GM23338 (cell line): ENCODE data around the gene DCAKD. TPM values are rescaled to one million over a fixed set of nuclear protein-coding genes. Genes with fewer than 3 reads are reported as not detected.

Experiments used
- ATAC-seq: fragments of 200-7000 bp; cut with Tn5 transposase; 3 replicates; pipeline ENCODE4 v1.9.1; 2020
- DNase-seq: peaks from one replicate; pipeline ENCODE4 v3.0.0-alpha.2; 2015; ENCODE audit warnings: low spot score
- H2AFZ ChIP-seq: fragments of 200-600 bp; sonication (generic); 2 replicates; pipeline ENCODE4 v1.8.0; 2016; ENCODE audit warnings: antibody characterized with exemption, mild to moderate bottlenecking, moderate library complexity
- H3F3A ChIP-seq: fragments of 200-600 bp; sonication (generic); replicated peaks from 2 replicates; pipeline ENCODE4 v1.8.0; 2017; ENCODE audit warnings: antibody characterized with exemption, mixed run types, low read depth
- H3K27ac ChIP-seq: fragments of 200-600 bp; sonication (generic); 2 replicates; pipeline ENCODE4 v1.6.1; 2016; ENCODE audit warnings: low read depth
- H3K27me3 ChIP-seq: fragments of 200-600 bp; sonication (generic); 2 replicates; pipeline ENCODE4 v1.8.0; 2016; ENCODE audit warnings: mild to moderate bottlenecking, mixed run types, moderate library complexity; ENCODE audit not compliant: insufficient read depth
- H3K36me3 ChIP-seq: fragments of 200-600 bp; sonication (generic); 2 replicates; pipeline ENCODE4 v1.8.0; 2016; ENCODE audit warnings: mild to moderate bottlenecking; ENCODE audit not compliant: insufficient read depth
- H3K4me1 ChIP-seq: fragments of 200-600 bp; sonication (generic); 2 replicates; pipeline ENCODE4 v1.8.0; 2016; ENCODE audit warnings: mild to moderate bottlenecking, moderate library complexity; ENCODE audit not compliant: insufficient read depth
- H3K4me2 ChIP-seq: fragments of 200-600 bp; sonication (generic); 2 replicates; pipeline ENCODE4 v1.7.1; 2017; ENCODE audit warnings: mixed run types
- H3K4me3 ChIP-seq: fragments of 200-600 bp; sonication (generic); 2 replicates; pipeline ENCODE4 v1.6.1; 2016; ENCODE audit warnings: mixed run types
- H3K79me2 ChIP-seq: fragments of 200-600 bp; sonication (generic); replicated peaks from 2 replicates; pipeline ENCODE4 v1.8.0; 2017; ENCODE audit warnings: mild to moderate bottlenecking; ENCODE audit not compliant: insufficient read depth
- H3K9me2 ChIP-seq: fragments of 200-600 bp; sonication (generic); 2 replicates; pipeline ENCODE4 v1.8.0; 2017; ENCODE audit not compliant: insufficient read depth
- H4K20me1 ChIP-seq: fragments of 200-600 bp; sonication (generic); replicated peaks from 2 replicates; pipeline ENCODE4 v1.8.0; 2017; ENCODE audit warnings: mild to moderate bottlenecking; ENCODE audit not compliant: insufficient read depth
- H3K27ac Mint-ChIP-seq: 2 replicates; pipeline ENCODE4 v1.8.0; 2020; ENCODE audit warnings: inconsistent platforms, mild to moderate bottlenecking, moderate library complexity, mixed read lengths
- H3K27me3 Mint-ChIP-seq: 3 replicates; pipeline ENCODE4 v1.8.0; 2022; ENCODE audit warnings: low read depth, mild to moderate bottlenecking, moderate library complexity, mixed read lengths, inconsistent platforms; ENCODE audit not compliant: insufficient read depth, poor library complexity
- H3K36me3 Mint-ChIP-seq: 3 replicates; pipeline ENCODE4 v1.8.0; 2021; ENCODE audit warnings: low read depth, mild to moderate bottlenecking, inconsistent platforms, moderate library complexity, mixed read lengths
- H3K4me1 Mint-ChIP-seq: 3 replicates; pipeline ENCODE4 v1.8.0; 2020; ENCODE audit warnings: mild to moderate bottlenecking, inconsistent platforms, mixed read lengths
- H3K4me3 Mint-ChIP-seq: 3 replicates; pipeline ENCODE4 v1.8.0; 2021; ENCODE audit warnings: moderate library complexity, mild to moderate bottlenecking, inconsistent platforms, mixed read lengths
- H3K9me3 Mint-ChIP-seq: 3 replicates; pipeline ENCODE4 v1.8.0; 2020; ENCODE audit warnings: moderate library complexity, mild to moderate bottlenecking, inconsistent platforms, mixed read lengths
- CREB1 ChIP-seq: fragments of 250-450 bp; sonication (Bioruptor Pico); IDR thresholded peaks from 2 replicates; pipeline ENCODE4 v1.5.0; 2020; ENCODE audit warnings: low read depth, mild to moderate bottlenecking, moderate library complexity
- ETS1 ChIP-seq: IDR thresholded peaks from 2 replicates; pipeline ENCODE4 v1.6.1; 2016; ENCODE audit warnings: antibody characterized with exemption
- JUNB ChIP-seq: IDR thresholded peaks from one replicate; pipeline ENCODE4 v1.6.1; 2016; ENCODE audit warnings: antibody characterized with exemption; ENCODE audit not compliant: unreplicated experiment
- NANOG ChIP-seq: IDR thresholded peaks from 2 replicates; pipeline ENCODE4 v1.6.1; 2016; ENCODE audit warnings: antibody characterized with exemption, borderline replicate concordance
- POLR2AphosphoS5 ChIP-seq: IDR thresholded peaks from 2 replicates; pipeline ENCODE4 v1.6.1; 2016; ENCODE audit warnings: antibody characterized with exemption, low read depth
- STAT1 ChIP-seq: IDR thresholded peaks from one replicate; pipeline ENCODE4 v1.6.1; 2016; ENCODE audit warnings: antibody characterized with exemption; ENCODE audit not compliant: unreplicated experiment
- ZNF114 ChIP-seq: fragments of 250-450 bp; sonication (Bioruptor Pico); IDR thresholded peaks from 2 replicates; pipeline ENCODE4 v1.5.0; 2020; ENCODE audit warnings: mild to moderate bottlenecking, moderate library complexity
- ZNF331 ChIP-seq: fragments of 250-450 bp; sonication (Bioruptor Pico); IDR thresholded peaks from 2 replicates; pipeline ENCODE4 v1.5.0; 2020; ENCODE audit warnings: low read depth, mild to moderate bottlenecking, moderate library complexity
- ZNF462 ChIP-seq: fragments of 250-450 bp; sonication (Bioruptor Pico); IDR thresholded peaks from 2 replicates; pipeline ENCODE4 v1.5.0; 2020; ENCODE audit warnings: mild to moderate bottlenecking, moderate library complexity
- polyA plus RNA-seq: library from polyadenylated mRNA; unstranded; fragments of >200 nt; fragmentation: Nextera tagmentation; extraction: Ambion mirVana; gene quantifications from 2 replicates; pipeline ENCODE4 v1.2.1, GENCODE V29; 2016
- total RNA-seq: library from RNA; depleted of rRNA; stranded (reverse); fragments of >200 nt; shearing (Covaris generic); gene quantifications from 2 replicates; pipeline ENCODE4 v1.2.3, GENCODE V29; 2014
- TF ChIP-seq, protein P1 (sequence below): IDR thresholded peaks from one replicate; pipeline ENCODE4 v1.6.1; 2018; ENCODE audit warnings: antibody characterized with exemption; ENCODE audit not compliant: unreplicated experiment

The DCAKD gene
- total and polyA plus RNA-seq, 2 experiments from 2014 or later = 23.7 to 57.2 TPM

GRCh38 chr17:45061606-45062205 is 10.3 kb upstream of the DCAKD start:
- Histone ChIP-seq H3K27ac (no peak overlapping the region), H3K4me2 (peak overlapping the region; percentile 88), H2AFZ (no peak overlapping the region), H3K9me2 (no peaks in the 10 kb centered on the region), H4K20me1 (peaks cover 17% of the 10 kb centered on the region), H3K79me2 (peaks cover 64% of the 10 kb centered on the region), H3K4me1 (peaks cover 9% of the 10 kb centered on the region), H3K36me3 (peaks cover 4% of the 10 kb centered on the region; the same call in 1 of the 2 replicates), H3F3A (peaks cover 12% of the 10 kb centered on the region; the same call in 1 of the 2 replicates), H3K4me3 (peak overlapping the region; percentile 75), H3K27me3 (no peaks in the 10 kb centered on the region)
- H3K27me3 Mint-ChIP-seq = peaks cover 5% of the 10 kb centered on the region
- no peaks in the 10 kb centered on the region for H3K9me3 Mint-ChIP-seq
- peaks cover 7% of the 10 kb centered on the region; the same call in 2 of the 3 replicates for H3K36me3 Mint-ChIP-seq
- H3K27ac Mint-ChIP-seq = peak overlapping the region; percentile 100
- H3K4me3 Mint-ChIP-seq = peak overlapping the region; percentile 96
- no peak for ATAC-seq
- H3K4me1 Mint-ChIP-seq = peaks cover 6% of the 10 kb centered on the region; the same call in 2 of the 3 replicates
- TF ChIP-seq NANOG = no peak
- TF ChIP-seq STAT1 = no peak
- TF ChIP-seq JUNB = no peak
- TF ChIP-seq CREB1 = no peak
- TF ChIP-seq, protein P1, sequence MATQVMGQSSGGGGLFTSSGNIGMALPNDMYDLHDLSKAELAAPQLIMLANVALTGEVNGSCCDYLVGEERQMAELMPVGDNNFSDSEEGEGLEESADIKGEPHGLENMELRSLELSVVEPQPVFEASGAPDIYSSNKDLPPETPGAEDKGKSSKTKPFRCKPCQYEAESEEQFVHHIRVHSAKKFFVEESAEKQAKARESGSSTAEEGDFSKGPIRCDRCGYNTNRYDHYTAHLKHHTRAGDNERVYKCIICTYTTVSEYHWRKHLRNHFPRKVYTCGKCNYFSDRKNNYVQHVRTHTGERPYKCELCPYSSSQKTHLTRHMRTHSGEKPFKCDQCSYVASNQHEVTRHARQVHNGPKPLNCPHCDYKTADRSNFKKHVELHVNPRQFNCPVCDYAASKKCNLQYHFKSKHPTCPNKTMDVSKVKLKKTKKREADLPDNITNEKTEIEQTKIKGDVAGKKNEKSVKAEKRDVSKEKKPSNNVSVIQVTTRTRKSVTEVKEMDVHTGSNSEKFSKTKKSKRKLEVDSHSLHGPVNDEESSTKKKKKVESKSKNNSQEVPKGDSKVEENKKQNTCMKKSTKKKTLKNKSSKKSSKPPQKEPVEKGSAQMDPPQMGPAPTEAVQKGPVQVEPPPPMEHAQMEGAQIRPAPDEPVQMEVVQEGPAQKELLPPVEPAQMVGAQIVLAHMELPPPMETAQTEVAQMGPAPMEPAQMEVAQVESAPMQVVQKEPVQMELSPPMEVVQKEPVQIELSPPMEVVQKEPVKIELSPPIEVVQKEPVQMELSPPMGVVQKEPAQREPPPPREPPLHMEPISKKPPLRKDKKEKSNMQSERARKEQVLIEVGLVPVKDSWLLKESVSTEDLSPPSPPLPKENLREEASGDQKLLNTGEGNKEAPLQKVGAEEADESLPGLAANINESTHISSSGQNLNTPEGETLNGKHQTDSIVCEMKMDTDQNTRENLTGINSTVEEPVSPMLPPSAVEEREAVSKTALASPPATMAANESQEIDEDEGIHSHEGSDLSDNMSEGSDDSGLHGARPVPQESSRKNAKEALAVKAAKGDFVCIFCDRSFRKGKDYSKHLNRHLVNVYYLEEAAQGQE = no peak
- no peak for TF ChIP-seq ETS1
- no peak for TF ChIP-seq ZNF331 (CRISPR knock-in tag)
- TF ChIP-seq ZNF462 = no peak
- TF ChIP-seq POLR2AphosphoS5 = no peak
- TF ChIP-seq ZNF114 = no peak
- DNase-seq = no peak
